Neural cell (in vitro differentiated cells): ENCODE data around the gene DTHD1.

Experiments used
- CTCF ChIP-seq: fragments of 450-650 bp; IDR thresholded peaks from 2 replicates; pipeline ENCODE4 v1.5.1; 2014; ENCODE audit warnings: antibody characterized with exemption, mild to moderate bottlenecking, moderate library complexity; ENCODE audit not compliant: poor library complexity, severe bottlenecking
- EP300 ChIP-seq: fragments of 450-650 bp; conservative IDR thresholded peaks from 2 replicates; pipeline ENCODE4 v1.6.1; 2014; ENCODE audit warnings: antibody characterized with exemption, mild to moderate bottlenecking, moderate library complexity; ENCODE audit not compliant: poor library complexity, severe bottlenecking
- EZH2 ChIP-seq: fragments of 200-600, 300-800 bp; shearing (Covaris generic), sonication (generic); IDR thresholded peaks from 2 replicates; pipeline ENCODE4 v1.6.1; 2014; ENCODE audit warnings: antibody characterized with exemption, low read length, borderline replicate concordance, mild to moderate bottlenecking; ENCODE audit not compliant: insufficient read depth, poor library complexity, severe bottlenecking
- MXI1 ChIP-seq: fragments of 450-650 bp; conservative IDR thresholded peaks from 2 replicates; pipeline ENCODE4 v1.6.1; 2014; ENCODE audit warnings: antibody characterized with exemption, mild to moderate bottlenecking; ENCODE audit not compliant: poor library complexity, severe bottlenecking
- POLR2AphosphoS5 ChIP-seq: IDR thresholded peaks from 2 replicates; pipeline ENCODE4 v1.6.1; 2012
- RAD21 ChIP-seq: fragments of 450-650 bp; conservative IDR thresholded peaks from 2 replicates; pipeline ENCODE4 v1.6.1; 2014; ENCODE audit warnings: antibody characterized with exemption, mild to moderate bottlenecking, moderate library complexity
- REST ChIP-seq: IDR thresholded peaks from 2 replicates; pipeline ENCODE4 v1.6.1; 2012; ENCODE audit warnings: borderline replicate concordance
- TAF1 ChIP-seq: IDR thresholded peaks from 2 replicates; pipeline ENCODE4 v1.6.1; 2012; ENCODE audit warnings: low read depth

- TF ChIP-seq CTCF, result no peak
- no peak for TF ChIP-seq EZH2
- no peak for TF ChIP-seq RAD21
- TF ChIP-seq EP300, result no peak
- no peak for TF ChIP-seq REST
- no peak for TF ChIP-seq MXI1
- TF ChIP-seq POLR2AphosphoS5, result no peak
- TF ChIP-seq TAF1, result no peak
These were observed 44.1 kb downstream of the DTHD1 start for GRCh38 chr4:36325499-36325898.
